ENCODE data around the gene FNDC5. TPM values are rescaled to one million over a fixed set of nuclear protein-coding genes. Genes with fewer than 3 reads are reported as not detected.

FNDC5 gene
- total RNA-seq, 3 donors from 2014 or later = 0.38 to 0.51 (median 0.41) TPM

DNA sequence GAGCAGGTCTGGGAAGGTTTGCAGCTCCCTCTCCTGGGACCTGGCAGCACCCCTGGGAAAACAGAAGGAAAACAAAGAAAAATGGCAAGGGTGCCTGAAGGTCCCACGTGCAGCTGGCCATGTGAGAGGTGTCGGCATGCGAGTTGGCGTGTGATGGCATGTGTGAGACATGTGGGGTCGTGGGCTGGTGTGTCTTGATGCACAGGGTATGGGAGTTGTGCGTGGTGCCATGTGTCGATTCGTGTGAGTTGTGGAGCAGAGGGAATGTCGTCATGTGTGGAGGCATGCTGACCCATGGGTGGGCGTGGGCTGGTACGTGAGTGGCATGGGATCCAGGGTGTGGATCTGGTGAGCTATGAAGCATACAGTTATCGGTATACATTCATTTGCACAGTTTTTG, 16.9 kb upstream of the FNDC5 start:
- intact Hi-C loops (cut with DNase I, micrococcal nuclease) = no loop called here
- Histone ChIP-seq H3K4me1 (ENCODE audit: low read depth) (peaks cover 6% of the 10 kb centered on the region), H3K9me3 (no peaks in the 10 kb centered on the region), H3K36me3 (ENCODE audit: low read depth) (no peaks in the 10 kb centered on the region), H3K4me3 (no peak overlapping the region)
- peak in 1 of 3 donors; percentile 21 for DNase-seq
- no peak for ATAC-seq
- TF ChIP-seq, protein P1, sequence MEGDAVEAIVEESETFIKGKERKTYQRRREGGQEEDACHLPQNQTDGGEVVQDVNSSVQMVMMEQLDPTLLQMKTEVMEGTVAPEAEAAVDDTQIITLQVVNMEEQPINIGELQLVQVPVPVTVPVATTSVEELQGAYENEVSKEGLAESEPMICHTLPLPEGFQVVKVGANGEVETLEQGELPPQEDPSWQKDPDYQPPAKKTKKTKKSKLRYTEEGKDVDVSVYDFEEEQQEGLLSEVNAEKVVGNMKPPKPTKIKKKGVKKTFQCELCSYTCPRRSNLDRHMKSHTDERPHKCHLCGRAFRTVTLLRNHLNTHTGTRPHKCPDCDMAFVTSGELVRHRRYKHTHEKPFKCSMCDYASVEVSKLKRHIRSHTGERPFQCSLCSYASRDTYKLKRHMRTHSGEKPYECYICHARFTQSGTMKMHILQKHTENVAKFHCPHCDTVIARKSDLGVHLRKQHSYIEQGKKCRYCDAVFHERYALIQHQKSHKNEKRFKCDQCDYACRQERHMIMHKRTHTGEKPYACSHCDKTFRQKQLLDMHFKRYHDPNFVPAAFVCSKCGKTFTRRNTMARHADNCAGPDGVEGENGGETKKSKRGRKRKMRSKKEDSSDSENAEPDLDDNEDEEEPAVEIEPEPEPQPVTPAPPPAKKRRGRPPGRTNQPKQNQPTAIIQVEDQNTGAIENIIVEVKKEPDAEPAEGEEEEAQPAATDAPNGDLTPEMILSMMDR (IDR thresholded peaks at IDR 0.05) = no peak

DNA sequence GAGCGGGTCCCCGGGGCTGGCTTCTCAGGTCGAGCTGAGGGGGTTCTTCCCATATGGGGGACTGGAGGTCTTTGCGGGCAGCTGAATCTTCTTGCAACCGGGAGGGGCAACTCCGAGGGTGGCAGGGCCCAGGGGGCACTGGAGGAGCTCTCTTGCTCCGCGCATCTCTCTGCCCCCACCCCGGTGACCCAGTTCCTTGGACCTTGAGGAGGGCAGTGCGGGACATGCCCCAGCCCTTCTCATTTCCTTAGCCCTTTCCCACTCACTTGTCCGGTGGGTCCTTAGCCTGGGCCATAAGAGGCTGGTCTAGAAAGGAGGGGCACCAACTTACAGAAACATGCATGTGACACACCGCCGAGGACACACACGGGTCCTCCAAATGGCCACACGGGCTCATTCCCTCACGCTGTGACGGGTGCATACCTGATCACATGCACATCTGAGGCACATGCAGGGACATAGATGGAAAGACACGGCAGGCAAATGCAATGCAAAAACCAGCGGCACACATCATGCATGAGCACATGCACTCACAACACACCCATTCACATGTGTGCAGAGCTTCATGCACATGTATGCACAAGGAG, 16.2 kb upstream of the FNDC5 start:
- Histone ChIP-seq H3K4me3 (no peak overlapping the region), H3K4me1 (ENCODE audit: low read depth) (peaks cover 6% of the 10 kb centered on the region), H3K36me3 (ENCODE audit: low read depth) (no peaks in the 10 kb centered on the region), H3K9me3 (no peaks in the 10 kb centered on the region)
- DNase-seq (no peak), ATAC-seq (no peak)
- intact Hi-C loops (cut with DNase I, micrococcal nuclease) = no loop called here
- TF ChIP-seq, protein P1 (IDR thresholded peaks at IDR 0.05) = no peak

DNA sequence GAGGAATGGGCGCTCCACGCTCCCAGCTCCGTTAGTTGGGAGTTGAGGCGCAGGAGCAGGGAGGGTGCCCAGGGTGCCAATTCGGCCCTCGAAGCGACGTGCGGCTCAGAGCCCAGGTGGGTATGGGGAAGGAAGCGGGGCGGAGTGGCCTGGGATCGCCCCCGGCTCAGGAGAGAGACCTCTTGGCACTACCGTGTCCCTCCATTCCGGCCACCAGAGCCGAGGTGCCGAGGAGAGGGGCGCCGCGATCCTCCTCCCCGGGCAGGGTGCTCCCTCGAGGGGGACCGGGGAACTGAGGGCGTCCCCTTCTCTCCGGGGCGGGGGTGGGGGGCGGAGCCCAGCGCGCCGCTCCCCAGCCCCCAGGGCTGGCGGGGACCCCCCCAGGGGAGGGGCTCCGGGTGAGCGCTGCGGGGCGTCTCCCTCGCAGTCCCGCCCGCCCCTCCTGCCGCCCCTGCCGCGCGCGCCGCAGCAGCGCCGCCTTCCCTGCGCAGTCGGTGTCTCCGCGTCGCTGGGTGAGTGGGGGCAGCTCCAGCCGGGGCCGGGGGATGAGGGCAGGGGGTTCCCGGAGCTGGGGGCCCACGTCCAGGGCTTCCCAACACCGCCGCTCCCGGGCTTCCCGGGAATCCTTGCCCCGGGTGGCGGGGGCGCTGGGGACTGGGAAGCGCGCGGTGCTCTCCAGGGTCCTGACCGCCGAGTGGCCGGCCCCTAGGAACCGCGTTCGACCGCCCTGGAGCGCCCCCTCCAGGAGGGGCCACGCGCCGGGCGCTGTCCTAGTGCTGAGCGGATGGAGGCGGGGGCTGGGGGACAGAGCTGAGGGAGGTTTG, 15.5 kb upstream of the FNDC5 start, which contains the start of gene HPCA:
Gene HPCA (plus strand): TSS at position 488 of the 824 bp plus-strand sequence. CDS start 2,408 bp downstream, outside the sequence.
- Histone ChIP-seq H3K36me3 (ENCODE audit: low read depth) (no peaks in the 10 kb centered on the region), H3K4me3 (no peak within 1 kb of the TSS), H3K9me3 (no peaks in the 10 kb centered on the region), H3K4me1 (ENCODE audit: low read depth) (peaks cover 6% of the 10 kb centered on the region)
- peak; percentile 93 for ATAC-seq
- intact Hi-C loops (cut with DNase I, micrococcal nuclease) = no loop called here
- TF ChIP-seq, protein P1 (IDR thresholded peaks at IDR 0.05) = peak; percentile 33
- peak in 2 of 3 donors; percentile 82 to 84 for DNase-seq

DNA sequence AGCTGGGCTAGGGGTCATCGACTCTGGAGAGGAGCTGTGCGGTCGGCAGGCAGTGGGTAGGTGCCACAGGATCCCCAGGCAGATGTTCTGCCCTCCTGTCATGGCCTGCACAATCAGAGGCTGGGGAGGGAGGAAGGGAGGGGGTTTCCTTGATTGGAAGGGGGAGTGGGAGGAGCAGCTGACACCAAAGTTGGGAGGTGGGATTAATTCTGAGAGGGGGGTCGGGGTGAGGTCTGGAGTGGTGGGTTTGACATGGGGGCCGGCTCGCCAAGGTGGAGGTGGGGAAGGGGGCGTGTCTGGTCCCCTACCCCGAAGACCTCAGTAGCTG, 14.9 kb upstream of the FNDC5 start:
- Histone ChIP-seq H3K36me3 (ENCODE audit: low read depth) (no peaks in the 10 kb centered on the region), H3K4me3 (no peak overlapping the region), H3K9me3 (no peaks in the 10 kb centered on the region), H3K4me1 (ENCODE audit: low read depth) (peaks cover 6% of the 10 kb centered on the region)
- TF ChIP-seq, protein P1 (IDR thresholded peaks at IDR 0.05) = no peak
- ATAC-seq (no peak), DNase-seq (no peak)
- intact Hi-C loops (cut with DNase I, micrococcal nuclease) = no loop called here

DNA sequence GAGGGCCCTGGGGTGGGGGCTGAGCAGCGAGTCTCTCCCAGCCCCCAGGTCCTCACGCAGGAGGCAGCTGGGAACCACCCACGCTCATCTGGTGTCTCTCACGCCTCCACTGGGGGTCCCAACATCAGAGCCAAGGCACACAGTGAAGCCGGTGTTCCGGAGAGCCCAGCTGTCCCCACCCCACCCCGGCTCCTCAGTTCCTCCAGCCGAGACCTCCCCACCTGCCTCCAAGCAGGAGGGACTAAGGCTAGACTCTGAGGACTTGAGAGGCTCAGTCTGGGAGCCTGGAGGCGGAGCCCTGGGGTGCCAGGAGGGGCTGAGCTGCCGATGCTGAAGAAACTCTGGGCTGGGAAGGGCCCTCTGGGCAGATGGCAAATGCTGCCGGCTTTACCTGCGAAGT, 14.0 kb upstream of the FNDC5 start:
- DNase-seq = no peak
- Histone ChIP-seq H3K4me3 (no peak overlapping the region), H3K4me1 (ENCODE audit: low read depth) (peaks cover 6% of the 10 kb centered on the region), H3K36me3 (ENCODE audit: low read depth) (no peaks in the 10 kb centered on the region), H3K9me3 (no peaks in the 10 kb centered on the region)
- no peak for ATAC-seq
- TF ChIP-seq, protein P1 (IDR thresholded peaks at IDR 0.05) = no peak
- intact Hi-C loops (cut with DNase I, micrococcal nuclease) = no loop called here

All from mucosa of descending colon (tissue), 3 donors.